Measurements from ENCODE around the gene PHF14.
A peak's percentile ranks its signal among the peaks of the same experiment; 100 is the strongest.

PHF14 gene

GRCh38 chr7:11175887-11176286 is 202.2 kb downstream of the PHF14 start:
- no peak for DNase-seq

DNA sequence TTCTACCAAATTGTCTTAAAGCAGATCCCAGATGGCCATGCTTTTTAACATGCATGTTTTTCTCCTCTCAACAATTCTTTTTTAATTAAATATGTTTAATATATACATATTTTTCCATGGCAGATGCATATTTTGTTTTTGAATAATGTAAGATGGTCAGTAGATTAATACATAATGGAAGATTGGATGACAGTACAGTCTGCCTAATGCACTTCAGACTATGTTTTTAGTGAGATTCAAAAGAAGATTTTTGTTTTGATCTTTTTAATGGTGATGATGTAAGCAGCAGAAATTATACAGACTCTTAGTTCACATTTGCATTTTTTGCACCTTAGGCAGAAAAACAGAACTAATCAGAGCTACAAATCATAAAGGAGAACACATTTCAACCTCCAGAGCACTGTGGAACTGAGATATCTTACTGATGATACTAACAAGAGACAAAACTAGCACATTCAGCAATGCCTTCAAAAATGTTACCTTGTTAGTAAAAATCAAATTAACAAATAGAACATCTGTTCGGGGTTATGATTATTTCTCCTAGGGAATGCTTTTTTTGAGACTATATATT is 203.4 kb downstream of the PHF14 start:
- DNase-seq: no peak

GRCh38 chr7:11177793-11178192 is 204.1 kb downstream of the PHF14 start:
- DNase-seq: no peak

DNA sequence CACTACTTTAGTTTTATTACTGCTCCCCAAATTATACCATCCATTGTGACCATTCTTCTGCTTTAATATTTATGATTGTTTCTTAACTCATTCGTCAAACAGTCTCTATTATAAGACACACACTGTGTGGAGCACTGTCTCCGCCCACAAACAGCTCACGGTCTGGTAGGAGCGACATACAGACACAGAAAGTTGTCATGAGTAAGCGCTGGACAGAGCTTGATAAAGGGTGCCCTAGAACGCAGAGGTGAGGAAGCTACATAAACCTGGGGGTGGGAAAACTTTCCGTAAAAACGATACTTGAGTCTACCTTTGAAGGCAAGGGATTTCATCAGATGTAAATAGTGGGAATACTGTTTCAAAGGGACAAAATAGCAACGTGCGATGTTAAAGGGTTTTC is 207.9 kb downstream of the PHF14 start:
- DNase-seq: no peak

- no peak for DNase-seq
Observed at GRCh38 chr7:11182736-11183135, 209.1 kb downstream of the PHF14 start.

DNA sequence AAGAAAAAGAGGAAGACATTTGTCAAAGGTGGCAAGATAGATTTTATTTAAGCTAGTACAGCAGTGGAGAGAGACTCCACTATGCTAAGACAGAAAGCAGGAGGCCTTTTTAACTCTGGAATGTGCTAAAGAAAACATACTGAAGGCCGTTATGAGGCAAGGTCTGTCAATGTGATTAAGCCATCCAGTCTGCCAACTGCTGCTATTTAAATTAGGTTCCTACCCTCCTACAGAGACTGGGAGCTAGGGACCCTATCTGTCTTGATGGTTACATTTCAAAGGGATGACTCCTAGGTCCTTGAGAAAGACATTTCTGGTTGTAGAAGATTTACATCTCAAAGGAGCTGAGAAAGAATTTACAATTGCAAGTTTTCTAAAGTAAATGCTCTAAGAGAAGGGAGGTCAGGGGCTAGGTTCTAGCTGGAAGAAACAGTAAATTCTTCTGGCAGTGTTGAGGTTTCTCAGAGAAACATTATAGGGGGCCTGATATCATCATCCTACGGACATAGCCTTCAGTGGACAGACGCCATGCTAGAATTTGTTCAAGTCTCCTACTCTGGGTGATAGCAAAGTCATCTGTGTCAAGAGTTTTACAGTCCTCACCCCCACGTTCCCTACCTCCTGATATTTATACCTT is 211.6 kb downstream of the PHF14 start:
- no peak for DNase-seq

DNA sequence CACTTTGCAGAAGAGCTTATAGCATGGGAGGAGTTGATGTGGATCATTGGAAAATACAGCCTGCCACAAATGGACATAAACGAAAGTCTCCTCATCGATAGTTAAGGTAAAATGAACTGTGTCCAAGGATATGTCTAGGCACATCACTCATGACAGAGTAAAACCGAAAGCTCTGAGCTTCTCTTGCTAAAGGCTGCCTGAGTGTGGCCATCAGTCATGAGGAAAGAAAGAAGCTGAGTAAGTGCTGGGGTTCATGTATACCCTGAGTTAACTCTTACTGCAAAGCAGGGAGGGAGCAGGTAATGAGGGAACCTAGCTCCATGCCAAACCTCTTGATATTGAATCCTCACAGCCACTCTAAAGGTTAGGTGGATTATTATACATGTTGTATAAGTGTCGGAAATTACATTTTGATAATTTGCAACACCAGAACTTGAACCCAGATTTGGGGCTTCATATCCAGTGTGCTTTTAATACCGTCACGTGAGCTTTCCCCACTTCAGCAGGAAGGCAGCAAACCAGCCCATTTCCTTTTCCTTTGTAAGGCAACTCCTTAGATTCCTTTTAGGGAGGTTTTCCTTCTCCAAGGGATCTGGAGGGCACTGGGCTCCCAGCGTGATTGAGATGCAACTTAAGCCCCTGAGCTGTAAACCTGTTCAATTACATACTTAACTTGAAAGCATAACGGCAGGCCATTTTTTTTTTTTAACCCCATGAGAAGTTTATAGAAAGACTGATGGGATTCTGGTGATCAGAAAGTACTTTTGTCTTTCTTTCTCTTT is 215.0 kb downstream of the PHF14 start:
- DNase-seq: no peak

DNA sequence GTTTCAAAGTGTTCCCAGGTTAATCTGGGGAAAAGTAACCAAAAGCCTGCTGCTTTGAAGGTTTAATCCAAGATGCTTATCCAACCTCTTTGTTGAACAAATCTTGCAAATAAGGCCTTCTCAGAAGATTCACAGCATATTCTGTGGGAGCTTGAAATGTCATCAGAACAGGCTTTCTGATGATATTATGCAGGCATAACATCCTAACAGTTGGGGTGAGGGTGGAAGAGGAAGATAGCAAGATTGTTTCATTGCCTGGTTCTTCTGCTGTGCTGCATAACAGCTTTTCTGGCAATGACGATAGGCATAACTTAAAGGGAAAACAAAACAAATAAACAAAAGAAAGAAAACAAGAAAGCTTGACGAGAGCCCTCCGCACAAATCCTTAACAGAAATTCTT is 217.4 kb downstream of the PHF14 start:
- no peak for DNase-seq

GRCh38 chr7:11191574-11192220 is 218.0 kb downstream of the PHF14 start:
- no peak for DNase-seq

DNA sequence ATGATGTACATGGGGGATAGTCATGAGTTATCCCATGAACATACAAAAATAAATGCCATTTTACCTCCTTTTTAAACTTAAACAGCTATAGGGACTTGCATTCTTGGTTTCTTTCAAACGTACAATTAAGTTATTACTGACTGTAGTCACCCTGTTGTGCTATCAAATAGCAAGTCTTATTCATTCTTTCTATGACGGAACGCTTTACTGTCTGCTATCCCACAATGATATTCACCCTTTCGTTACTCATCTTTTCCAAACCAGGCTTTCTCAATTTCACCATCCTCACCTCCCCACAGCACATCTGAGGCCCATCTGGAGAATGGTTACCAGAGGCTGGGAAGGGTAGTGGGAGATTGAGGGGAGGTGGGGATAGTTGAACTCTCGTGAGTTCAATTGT is 218.8 kb downstream of the PHF14 start:
- no peak for DNase-seq

DNA sequence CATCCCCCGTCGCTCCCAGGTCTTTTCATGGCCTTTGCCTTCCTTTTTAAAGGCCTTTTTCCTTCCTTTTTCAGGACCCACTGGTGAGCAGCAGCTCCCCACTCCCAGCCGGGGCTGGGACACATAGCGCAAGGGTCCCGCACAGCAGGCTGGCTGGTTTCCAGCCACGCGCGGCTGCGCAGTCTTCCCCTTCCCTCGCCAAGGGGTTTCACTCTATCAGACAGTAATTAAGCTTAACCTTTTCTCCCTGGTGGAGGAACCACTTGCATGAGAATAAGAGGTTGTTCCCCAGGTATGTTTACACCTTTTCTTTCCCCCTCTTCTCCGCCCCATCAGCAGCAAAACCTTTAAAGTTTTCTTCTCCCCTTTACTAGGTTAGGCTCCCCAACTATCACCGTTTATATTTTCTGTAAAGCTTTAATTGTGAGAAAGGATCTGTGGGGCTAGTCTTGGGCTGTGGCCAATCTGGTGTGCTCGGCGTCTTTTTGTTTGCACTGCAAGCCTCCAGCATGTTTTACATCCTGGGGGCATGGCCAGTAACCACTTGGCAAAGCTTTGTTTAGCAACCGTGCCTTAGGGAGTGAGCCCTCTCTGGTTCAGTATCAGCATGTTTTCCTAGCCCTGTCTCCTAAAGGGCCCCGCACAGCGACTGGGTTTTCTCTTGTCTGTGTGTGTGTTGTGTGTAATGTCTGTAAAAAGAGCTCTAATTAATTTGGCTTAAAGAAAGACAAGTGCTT is 219.6 kb downstream of the PHF14 start:
- no peak for DNase-seq

- no peak for DNase-seq
Observed at GRCh38 chr7:11193888-11194287, 220.2 kb downstream of the PHF14 start.

DNA sequence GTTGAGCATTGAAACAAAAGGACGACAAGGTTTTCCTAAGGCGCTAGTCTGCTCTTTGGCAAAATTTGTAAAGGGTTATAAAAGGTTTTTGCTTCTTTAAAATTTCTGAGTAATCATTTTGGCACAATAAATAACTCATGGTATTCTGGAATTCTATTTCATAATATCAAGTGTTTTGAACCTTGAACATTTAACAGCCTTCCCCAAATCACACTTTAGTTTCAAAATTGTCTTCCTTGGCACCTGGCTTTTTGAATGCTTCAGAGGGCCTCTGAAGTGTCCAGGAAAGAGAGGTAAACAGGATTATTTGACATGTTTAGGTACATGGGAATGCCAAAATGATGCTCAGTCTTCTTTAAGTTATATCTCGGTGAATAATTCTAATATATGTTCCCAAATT is 220.8 kb downstream of the PHF14 start:
- no peak for DNase-seq

DNA sequence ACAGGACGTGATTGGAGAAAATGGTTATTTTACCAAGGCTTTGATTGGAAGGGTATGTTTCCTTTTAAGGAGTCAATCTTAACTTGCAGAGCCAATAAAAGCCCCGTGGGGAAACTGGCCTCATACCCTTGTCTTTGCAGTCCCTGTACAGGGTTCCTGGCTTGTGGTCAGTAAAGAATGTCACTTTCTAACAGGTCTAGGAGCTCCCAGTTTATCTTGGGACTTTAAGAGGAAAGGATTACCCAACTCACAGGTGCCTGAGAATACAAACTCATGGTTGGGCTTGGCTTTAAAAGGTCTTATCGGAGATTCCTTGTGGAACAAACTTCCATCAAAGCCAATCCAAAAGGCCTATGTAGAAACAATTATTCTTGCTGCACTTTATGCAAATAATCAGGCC is 221.8 kb downstream of the PHF14 start:
- DNase-seq: no peak

GRCh38 chr7:11196143-11196542 is 222.5 kb downstream of the PHF14 start:
- no peak for DNase-seq

DNA sequence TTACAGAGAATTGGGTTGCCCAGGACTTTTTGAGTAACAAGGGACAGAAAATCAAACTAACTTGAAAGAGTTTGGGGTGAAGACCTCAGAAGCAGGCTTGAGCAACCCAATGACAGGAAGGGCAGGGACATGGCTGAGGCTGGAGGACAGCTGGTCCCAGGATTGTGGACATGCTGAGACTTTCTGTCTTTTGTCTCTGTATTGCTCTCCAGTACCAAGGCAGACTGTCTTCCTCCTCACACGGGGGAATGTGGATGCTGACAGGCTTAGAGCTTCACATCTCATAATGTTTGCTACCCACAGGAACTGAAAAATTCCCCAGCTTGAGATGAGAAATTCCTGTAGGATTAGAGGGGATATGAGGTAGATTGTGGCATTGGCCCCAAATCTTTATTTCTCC is 229.6 kb downstream of the PHF14 start:
- no peak for DNase-seq

- DNase-seq: no peak
Observed at GRCh38 chr7:11203683-11204082, 230.0 kb downstream of the PHF14 start.

GRCh38 chr7:11206177-11206899 is 232.7 kb downstream of the PHF14 start:
- no peak for DNase-seq

GRCh38 chr7:11207565-11207964 is 233.9 kb downstream of the PHF14 start:
- no peak for DNase-seq

- DNase-seq: no peak
Observed at GRCh38 chr7:11208883-11209465, 235.3 kb downstream of the PHF14 start.

GRCh38 chr7:11210374-11210773 is 236.7 kb downstream of the PHF14 start:
- DNase-seq: no peak

- DNase-seq: peak; percentile 56
Observed at GRCh38 chr7:11212080-11212711, 238.5 kb downstream of the PHF14 start.

Measured in CD4-positive, alpha-beta T cell treated with Interleukin-12 subunit alpha and Interleukin-12 subunit beta, for 1 hour (primary cell).